Fibroblast of lung (primary cell): ENCODE data around the gene CREB5. TPM values are rescaled to one million over a fixed set of nuclear protein-coding genes. Genes with fewer than 3 reads are reported as not detected.
A peak's percentile ranks its signal among the peaks of the same experiment; 100 is the strongest.

Experiments used
- DNase-seq, 2 donors: peaks; one replicate each; pipeline versions ENCODE4 v3.0.0 to v3.0.0-alpha.2; 2010; ENCODE audit warnings: low read depth in 2 of 2
- H2AFZ ChIP-seq: 2 replicates; pipeline ENCODE4 v1.5.1; 2012; ENCODE audit warnings: low read length, control low read depth, inconsistent platforms
- H3K27ac ChIP-seq: 2 replicates; pipeline ENCODE4 v1.5.1; 2011; ENCODE audit warnings: low read length, control low read depth; ENCODE audit not compliant: insufficient read depth
- H3K27me3 ChIP-seq: 2 replicates; pipeline ENCODE4 v1.5.1; 2011; ENCODE audit warnings: mild to moderate bottlenecking, low read length; ENCODE audit not compliant: control insufficient read depth, insufficient read depth
- H3K36me3 ChIP-seq: 2 replicates; pipeline ENCODE4 v1.5.1; 2011; ENCODE audit warnings: low read length; ENCODE audit not compliant: control insufficient read depth, insufficient read depth
- H3K4me1 ChIP-seq: 2 replicates; pipeline ENCODE4 v1.5.1; 2011; ENCODE audit warnings: low read length; ENCODE audit not compliant: control insufficient read depth, insufficient read depth; ENCODE audit errors: extremely low read depth
- H3K4me2 ChIP-seq: 2 replicates; pipeline ENCODE4 v1.5.1; 2011; ENCODE audit warnings: low read length, control low read depth; ENCODE audit not compliant: insufficient read depth; ENCODE audit errors: extremely low read depth
- H3K4me3 ChIP-seq, 4 experiments: fragments of 200-600 bp in 1 of 4; sonication (generic) in 1 of 4; replicated peaks in 1 of 4; 2 replicates each; pipeline ENCODE4 v1.5.1; 2011 to 2016; ENCODE audit warnings: low read length in 4 of 4, low read depth in 3 of 4, mild to moderate bottlenecking in 3 of 4, control low read depth in 2 of 4, inconsistent platforms in 1 of 4, mixed read lengths in 1 of 4; ENCODE audit not compliant: insufficient read depth in 1 of 4; ENCODE audit errors: control extremely low read depth in 1 of 4
- H3K79me2 ChIP-seq: 2 replicates; pipeline ENCODE4 v1.5.1; 2012; ENCODE audit warnings: mild to moderate bottlenecking, low read length, inconsistent platforms; ENCODE audit not compliant: control insufficient read depth, insufficient read depth
- H3K9ac ChIP-seq: 2 replicates; pipeline ENCODE4 v1.5.1; 2011; ENCODE audit warnings: mild to moderate bottlenecking, low read length, control low read depth; ENCODE audit not compliant: insufficient read depth
- H3K9me3 ChIP-seq: 2 replicates; pipeline ENCODE4 v1.5.1; 2012; ENCODE audit warnings: low read depth, low read length; ENCODE audit not compliant: control insufficient read depth, insufficient read depth
- H4K20me1 ChIP-seq: 2 replicates; pipeline ENCODE4 v1.5.1; 2011; ENCODE audit warnings: low read length; ENCODE audit not compliant: control insufficient read depth, insufficient read depth; ENCODE audit errors: extremely low read depth
- CTCF ChIP-seq, 2 donors: IDR thresholded peaks in 1 of 2; conservative IDR thresholded peaks in 1 of 2; 1 replicate in 1 of 2; 2 replicates in 1 of 2; pipeline ENCODE4 v1.5.1; 2011 to 2012; ENCODE audit warnings: low read length in 2 of 2, control low read depth in 1 of 2, inconsistent platforms in 1 of 2, low read depth in 1 of 2, mild to moderate bottlenecking in 1 of 2
- EZH2 ChIP-seq: IDR thresholded peaks from 2 replicates; pipeline ENCODE4 v1.5.1; 2012; ENCODE audit warnings: low read length, control low read depth, mild to moderate bottlenecking; ENCODE audit errors: missing control alignments
- polyA plus RNA-seq, 2 donors: library from polyadenylated mRNA; depleted of rRNA in 1 of 2; stranded (reverse) in 1 of 2; unstranded in 1 of 2; fragments of >200 nt; gene quantifications; 2 replicates each; pipeline ENCODE4 v1.2.1, GENCODE V29; 2011 to 2012; ENCODE audit warnings: missing spikeins in 1 of 2
- total RNA-seq: library from RNA; depleted of rRNA; stranded (reverse); fragments of >200 nt; gene quantifications from 2 replicates; pipeline ENCODE4 v1.2.1, GENCODE V29; 2014

Gene CREB5
- total and polyA plus RNA-seq, 2 donors (not counting 1 experiment from before 2014, with no cell fraction given) = 8.2 to 28.4 TPM

GRCh38 chr7:28854750-28855074 lies 442.4 kb downstream of the CREB5 start:
- DNase-seq = peak in 1 of 2 donors; percentile 42
- Histone ChIP-seq H3K27ac (no peak overlapping the region), H3K27me3 (no peaks in the 10 kb centered on the region), H4K20me1 (no peaks in the 10 kb centered on the region), H3K4me3 (no peak overlapping the region), H3K9ac (no peak overlapping the region), H3K4me1 (peaks cover 3% of the 10 kb centered on the region), H3K9me3 (no peaks in the 10 kb centered on the region), H3K79me2 (no peaks in the 10 kb centered on the region), H3K4me2 (no peak overlapping the region), H2AFZ (no peak overlapping the region), H3K36me3 (no peaks in the 10 kb centered on the region)
- no peak for TF ChIP-seq CTCF (conservative IDR thresholded peaks at IDR 0.05 in 1 of 2, IDR thresholded peaks at IDR 0.05 in 1 of 2; ENCODE audit: low read depth in 1 of 2, low read length in 2 of 2)
- TF ChIP-seq EZH2 = no peak

- DNase-seq = peak; percentile 59 to 99
- Histone ChIP-seq H4K20me1 (no peaks in the 10 kb centered on the region), H3K9ac (no peak overlapping the region), H3K4me2 (peak overlapping the region; percentile 25), H3K79me2 (no peaks in the 10 kb centered on the region), H3K27ac (peak overlapping the region; percentile 2), H3K4me1 (peaks cover 3% of the 10 kb centered on the region), H2AFZ (no peak overlapping the region), H3K4me3 (no peak overlapping the region), H3K27me3 (no peaks in the 10 kb centered on the region), H3K9me3 (no peaks in the 10 kb centered on the region), H3K36me3 (no peaks in the 10 kb centered on the region)
- no peak for TF ChIP-seq EZH2
- TF ChIP-seq CTCF (conservative IDR thresholded peaks at IDR 0.05 in 1 of 2, IDR thresholded peaks at IDR 0.05 in 1 of 2; ENCODE audit: low read depth in 1 of 2, low read length in 2 of 2) = no peak
Measured at GRCh38 chr7:28855538-28856217, 443.4 kb downstream of the CREB5 start.

GRCh38 chr7:28856656-28857055 lies 444.3 kb downstream of the CREB5 start:
- TF ChIP-seq EZH2 (no peak), CTCF (conservative IDR thresholded peaks at IDR 0.05 in 1 of 2, IDR thresholded peaks at IDR 0.05 in 1 of 2; ENCODE audit: low read depth in 1 of 2, low read length in 2 of 2) (no peak)
- DNase-seq = peak in 1 of 2 donors; percentile 61
- H3K4me1 ChIP-seq = peaks cover 3% of the 10 kb centered on the region
- H3K4me2 ChIP-seq = no peak overlapping the region
- no peak overlapping the region for H3K27ac ChIP-seq
- no peaks in the 10 kb centered on the region for H4K20me1 ChIP-seq
- no peak overlapping the region for H3K4me3 ChIP-seq
- no peaks in the 10 kb centered on the region for H3K79me2 ChIP-seq
- H3K36me3 ChIP-seq = no peaks in the 10 kb centered on the region
- no peaks in the 10 kb centered on the region for H3K27me3 ChIP-seq
- H3K9me3 ChIP-seq = no peaks in the 10 kb centered on the region
- no peak overlapping the region for H3K9ac ChIP-seq
- no peak overlapping the region for H2AFZ ChIP-seq
